HG03066 (cell line): ENCODE data around the gene P2RX3.

Experiments used
- ATAC-seq: cut with Tn5 transposase; IDR thresholded peaks from one replicate; pipeline ENCODE4 v1.9.1; 2021; ENCODE audit warnings: low read depth; ENCODE audit not compliant: unreplicated experiment

P2RX3 gene

GRCh38 chr11:57368106-57368844 is 30.1 kb downstream of the P2RX3 start:
- ATAC-seq: no peak

DNA sequence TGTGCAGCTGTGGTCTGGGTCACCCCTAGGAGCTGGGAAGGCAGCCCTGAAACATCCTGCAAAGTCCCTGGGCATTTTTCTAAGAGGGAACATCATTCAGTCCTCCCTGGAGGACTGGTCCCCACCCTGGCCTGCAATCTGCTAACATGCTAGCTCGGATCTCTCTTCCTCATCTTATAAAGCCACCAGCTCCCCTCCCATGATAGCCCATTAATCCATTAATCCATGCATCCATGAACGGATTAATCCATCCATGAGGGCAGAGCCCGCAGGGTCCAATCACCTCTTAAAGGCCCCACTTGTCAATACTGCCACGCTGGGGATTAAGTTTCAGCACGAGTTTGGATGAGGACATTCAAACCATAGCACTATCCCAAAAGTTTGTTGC is 30.7 kb downstream of the P2RX3 start:
- no peak for ATAC-seq

DNA sequence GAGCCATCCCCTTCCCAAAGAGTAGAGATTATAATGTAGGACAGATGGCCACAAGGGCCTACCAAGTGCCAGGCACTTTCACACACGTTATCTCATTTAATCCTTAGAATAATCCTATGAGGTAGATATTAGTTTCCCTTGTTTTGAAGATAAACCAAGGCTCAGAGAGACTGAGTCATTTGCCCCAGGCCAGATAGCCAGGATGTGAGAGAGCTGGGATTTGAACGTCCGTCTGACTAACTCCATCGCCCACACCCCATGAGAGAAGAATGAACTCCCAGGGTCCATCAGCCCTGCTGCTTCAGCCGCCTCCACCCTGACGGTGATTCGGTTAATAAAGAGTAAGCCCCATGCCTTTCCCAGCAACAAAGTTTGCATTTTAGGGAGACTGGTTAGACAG is 32.1 kb downstream of the P2RX3 start:
- ATAC-seq: no peak

GRCh38 chr11:57370941-57371340 is 32.8 kb downstream of the P2RX3 start:
- ATAC-seq: no peak

- no peak for ATAC-seq
These were observed 35.0 kb downstream of the P2RX3 start for GRCh38 chr11:57373146-57373545.

DNA sequence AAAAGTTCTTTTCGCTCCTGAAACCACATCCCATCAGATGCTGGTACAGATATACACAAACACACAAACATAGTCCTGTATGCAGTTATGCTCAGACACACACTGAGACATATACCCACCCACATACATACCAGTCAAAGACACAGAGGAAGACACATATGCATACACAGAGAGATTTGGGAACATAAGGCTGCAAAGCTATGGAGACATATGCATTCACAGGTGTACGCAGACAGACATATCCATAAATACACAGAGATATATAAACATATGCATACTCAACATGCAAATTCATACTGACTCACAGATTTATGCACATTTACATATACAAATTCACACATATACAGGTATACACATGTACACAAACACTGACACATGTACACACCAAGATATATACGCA is 36.8 kb downstream of the P2RX3 start:
- ATAC-seq: no peak

DNA sequence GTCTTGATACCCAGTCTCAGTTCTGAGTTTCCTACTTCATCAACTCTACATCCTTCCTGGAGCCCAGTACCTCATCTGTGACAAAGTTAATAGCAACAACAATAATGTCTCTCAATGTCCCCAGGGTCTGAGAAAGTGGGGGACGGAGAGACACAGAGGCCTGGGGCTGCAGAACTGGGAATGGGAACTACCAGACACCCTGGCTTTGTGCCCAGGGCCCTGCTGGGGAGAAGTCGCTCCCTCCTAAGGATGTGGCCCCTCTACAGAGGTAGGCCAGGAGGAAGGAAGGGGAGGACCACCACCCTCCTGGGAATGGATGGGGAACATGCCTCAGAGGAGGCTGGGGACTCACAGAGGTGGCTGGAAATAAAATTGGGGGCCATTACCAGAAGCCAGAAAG is 37.3 kb downstream of the P2RX3 start:
- ATAC-seq: no peak

- ATAC-seq: no peak
These were observed 38.2 kb downstream of the P2RX3 start for GRCh38 chr11:57376095-57377090.

GRCh38 chr11:57377107-57377506 is 39.0 kb downstream of the P2RX3 start:
- ATAC-seq: no peak

DNA sequence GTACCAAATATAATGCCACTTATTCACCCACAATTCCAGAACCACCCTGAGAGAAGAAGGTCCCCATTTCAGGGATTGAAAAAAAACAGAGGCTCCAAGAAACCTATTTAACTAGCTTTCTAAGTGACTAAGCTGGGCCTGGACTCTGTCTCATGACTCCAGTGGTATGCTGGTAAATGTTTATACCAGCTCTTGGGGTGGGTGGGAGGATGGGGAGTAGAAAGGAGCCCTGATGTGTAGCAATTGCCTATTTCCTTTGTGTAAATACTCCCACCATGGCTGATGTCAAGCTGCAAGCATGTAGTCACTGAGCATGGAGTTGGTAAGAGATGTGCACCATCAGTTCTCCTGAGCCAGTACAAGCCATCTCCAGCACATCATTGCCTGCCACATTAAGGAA is 40.0 kb downstream of the P2RX3 start:
- ATAC-seq: no peak

DNA sequence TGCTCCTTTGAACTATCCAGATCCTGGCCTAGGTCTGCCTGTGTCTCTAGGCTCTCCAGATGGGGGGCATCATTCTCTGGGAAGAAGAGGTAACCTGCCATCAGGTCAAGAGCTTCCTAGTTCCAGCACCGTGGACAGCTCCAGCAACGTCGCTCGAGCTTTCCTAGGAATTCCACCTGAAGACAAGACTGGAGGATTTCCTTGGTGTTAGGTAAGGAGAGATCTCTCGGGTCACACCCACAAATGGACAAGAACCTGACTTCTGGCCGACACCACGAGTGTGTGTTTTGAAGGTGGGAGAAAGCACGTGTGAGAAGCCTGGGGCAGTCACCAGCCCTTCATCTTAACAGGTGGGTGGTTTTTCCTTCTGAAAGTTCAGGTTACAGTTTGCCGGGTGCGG is 41.6 kb downstream of the P2RX3 start:
- ATAC-seq: no peak

- ATAC-seq: no peak
These were observed 42.8 kb downstream of the P2RX3 start, which contains the start of gene PRG3 for GRCh38 chr11:57380975-57381374. PRG3 (minus strand) TSS chr11:57381150; CDS start chr11:57380708, 442 bp downstream.

- no peak for ATAC-seq
These were observed 48.2 kb downstream of the P2RX3 start for GRCh38 chr11:57386178-57386940.

GRCh38 chr11:57387289-57388030 is 49.3 kb downstream of the P2RX3 start:
- no peak for ATAC-seq

GRCh38 chr11:57390535-57390934 is 52.4 kb downstream of the P2RX3 start, which contains the start of gene PRG2:
PRG2 (minus strand) TSS chr11:57390650; CDS start chr11:57389944, 706 bp downstream.
- no peak for ATAC-seq

GRCh38 chr11:57391111-57391510 is 53.0 kb downstream of the P2RX3 start:
- no peak for ATAC-seq

DNA sequence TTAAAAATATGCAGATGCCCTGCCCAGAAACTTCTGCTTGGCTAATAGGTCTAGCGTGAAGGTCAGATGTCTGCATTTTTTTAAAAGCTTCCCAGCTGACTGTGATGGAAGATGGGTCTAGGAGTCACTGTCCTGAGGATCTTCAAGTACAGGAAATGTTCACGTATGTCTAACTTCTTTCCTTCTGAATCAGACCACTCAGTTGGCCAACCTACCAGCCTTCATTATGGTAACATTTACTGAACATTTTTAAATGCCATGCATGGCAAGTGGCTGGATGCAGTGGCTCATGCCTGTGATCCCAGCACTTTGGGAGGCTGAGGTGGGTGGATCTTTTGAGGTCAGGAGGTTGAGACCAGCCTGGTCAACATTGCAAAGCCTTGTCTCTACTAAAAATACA is 53.4 kb downstream of the P2RX3 start:
- no peak for ATAC-seq

DNA sequence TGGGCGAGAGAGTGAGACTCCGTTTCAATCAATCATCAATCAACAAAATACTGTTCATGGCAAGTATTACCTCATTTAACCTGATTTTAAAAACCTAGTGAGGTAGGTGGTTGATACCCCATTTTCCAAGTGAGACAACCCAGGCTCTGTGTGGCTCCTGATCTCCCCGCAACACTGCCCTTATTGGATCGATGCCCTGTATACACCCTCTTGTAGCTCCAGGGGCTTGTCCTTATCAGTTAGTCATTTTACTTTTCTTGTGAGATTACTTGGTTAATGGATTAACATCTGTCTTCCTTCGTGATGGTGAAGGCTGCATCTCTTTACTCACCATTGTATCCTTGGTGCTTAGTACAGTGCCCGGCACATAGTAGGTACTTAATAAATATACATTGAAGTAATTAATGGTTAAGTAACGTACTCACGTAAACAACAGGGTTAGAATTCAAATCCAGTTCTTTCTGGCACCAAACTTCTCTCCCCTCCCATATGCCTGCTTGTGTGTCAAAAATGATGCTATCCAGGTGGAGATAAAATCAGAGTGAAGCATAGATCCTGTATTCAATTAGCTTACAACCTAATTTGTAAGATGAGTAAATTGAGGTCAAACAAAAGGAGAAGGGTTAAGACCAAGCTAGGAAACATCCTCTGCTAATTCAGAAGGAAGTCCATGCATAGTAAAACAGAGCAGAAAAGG is 54.1 kb downstream of the P2RX3 start:
- ATAC-seq: no peak

DNA sequence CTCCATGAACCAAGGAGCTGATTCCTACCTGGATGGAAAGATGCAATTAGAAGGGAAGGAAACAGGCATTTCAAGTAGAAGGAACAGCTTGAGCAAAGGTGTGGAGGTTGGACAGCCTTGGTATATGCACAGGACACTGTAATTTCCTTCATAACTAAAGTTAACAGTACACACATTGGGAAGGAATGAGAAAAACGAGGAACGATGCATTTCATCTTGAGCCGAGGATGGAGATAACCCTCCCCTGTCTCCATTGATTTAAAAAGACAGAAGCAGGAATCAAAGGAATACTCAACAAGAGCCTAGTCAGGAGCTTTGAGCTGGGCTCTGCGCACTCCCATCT is 54.6 kb downstream of the P2RX3 start:
- ATAC-seq: no peak
